ACHN (cell line): ENCODE results near the gene NECTIN1.

Experiments used
- DNase-seq: peaks from one replicate; pipeline ENCODE4 v3.0.0-alpha.2; 2015
- in situ Hi-C: cut with HindIII; loops from 2 replicates; pipeline ENCODE4 v1.10.0; 2017; ENCODE audit warnings: low sequenced_read_pairs, low pct_ligation_motif_present, low pct_unique_long_range_greater_than_20kb

Gene NECTIN1

GRCh38 chr11:119638851-119639250 lies 90.1 kb downstream of the NECTIN1 start:
- no peak for DNase-seq
- in situ Hi-C loops = no loop called here

DNA sequence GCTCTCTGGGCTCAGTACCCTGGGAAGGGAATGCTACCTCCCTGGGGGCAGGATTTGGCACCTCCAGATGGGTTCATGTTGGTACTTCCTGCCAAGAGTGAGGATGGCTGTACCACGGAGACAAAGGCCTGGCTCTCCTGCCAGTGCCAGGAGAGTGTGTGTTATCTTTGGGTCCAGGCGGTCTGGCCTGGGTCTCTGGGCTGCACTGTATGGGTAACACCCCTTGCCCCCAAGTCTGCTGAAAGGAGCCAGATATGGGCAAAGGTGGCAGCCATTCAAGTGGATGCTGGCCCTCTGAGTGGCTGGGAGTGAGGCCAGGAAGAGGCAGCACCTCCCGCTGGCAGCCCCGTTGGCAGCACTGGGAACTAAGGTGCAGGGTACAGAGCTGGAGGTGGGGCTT lies 91.5 kb downstream of the NECTIN1 start:
- in situ Hi-C loops = no loop called here
- no peak for DNase-seq

DNA sequence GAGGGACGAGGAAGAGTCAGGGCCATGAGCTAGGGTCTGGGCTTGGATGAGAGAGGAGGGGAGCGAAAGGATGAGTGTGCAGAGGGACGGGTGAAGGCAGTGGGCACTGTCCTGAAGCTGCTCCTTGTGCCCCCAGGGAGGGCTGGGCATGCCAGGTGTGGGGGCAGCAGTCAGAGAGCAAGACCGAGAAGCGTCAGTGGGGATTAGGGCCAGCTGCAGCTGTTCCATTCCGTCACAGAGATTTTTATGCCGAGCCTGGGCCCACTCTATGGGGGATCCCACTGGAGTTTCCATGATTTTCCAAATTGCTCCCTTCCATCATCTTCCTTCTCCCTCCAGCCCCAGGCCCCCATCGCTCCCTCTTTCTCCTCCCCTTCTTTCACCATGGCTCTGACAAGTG lies 93.2 kb downstream of the NECTIN1 start:
- no peak for DNase-seq
- in situ Hi-C loops = no loop called here

DNA sequence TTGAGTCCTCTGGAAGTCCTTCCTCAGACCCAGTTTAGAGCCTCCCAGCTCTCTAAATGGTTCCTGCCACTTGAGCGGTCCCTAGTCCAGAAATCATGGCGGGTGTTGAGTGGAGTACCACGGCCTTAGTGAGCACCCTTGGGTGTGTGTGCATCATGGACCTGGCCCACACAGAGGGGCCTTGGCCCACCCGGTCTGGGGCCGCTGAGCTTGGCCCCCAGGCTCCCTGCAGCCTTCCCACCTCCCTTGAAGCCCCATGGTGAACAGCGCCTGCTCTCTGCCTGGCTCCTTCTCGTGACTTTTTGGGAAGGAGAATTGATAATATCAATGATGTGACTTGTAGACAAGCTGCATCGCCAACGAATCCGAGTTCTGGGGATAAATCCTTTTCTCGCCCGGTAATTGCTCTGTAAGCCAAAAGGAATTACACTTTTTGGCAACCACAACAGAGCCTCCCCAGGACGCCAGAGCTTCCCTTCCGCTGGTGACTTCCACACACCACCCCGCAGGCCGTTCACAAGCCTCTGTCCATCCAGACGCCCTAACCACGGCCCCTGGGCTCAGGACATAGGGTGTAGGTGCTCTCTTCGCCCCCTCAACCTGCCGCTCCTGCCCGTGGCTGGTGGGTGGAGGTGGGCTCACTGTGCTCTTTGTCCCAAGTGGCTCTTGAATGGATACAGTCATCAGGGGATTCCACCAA lies 93.8 kb downstream of the NECTIN1 start:
- DNase-seq = no peak

GRCh38 chr11:119634301-119634700 lies 94.7 kb downstream of the NECTIN1 start:
- DNase-seq = no peak
- in situ Hi-C loops = no loop called here

More for the DNA sequence above, 93.8 kb downstream of the NECTIN1 start:
- in situ Hi-C loops = no loop called here

GRCh38 chr11:119629834-119630624 lies 99.0 kb downstream of the NECTIN1 start:
- in situ Hi-C loops = no loop called here
- DNase-seq = no peak

DNA sequence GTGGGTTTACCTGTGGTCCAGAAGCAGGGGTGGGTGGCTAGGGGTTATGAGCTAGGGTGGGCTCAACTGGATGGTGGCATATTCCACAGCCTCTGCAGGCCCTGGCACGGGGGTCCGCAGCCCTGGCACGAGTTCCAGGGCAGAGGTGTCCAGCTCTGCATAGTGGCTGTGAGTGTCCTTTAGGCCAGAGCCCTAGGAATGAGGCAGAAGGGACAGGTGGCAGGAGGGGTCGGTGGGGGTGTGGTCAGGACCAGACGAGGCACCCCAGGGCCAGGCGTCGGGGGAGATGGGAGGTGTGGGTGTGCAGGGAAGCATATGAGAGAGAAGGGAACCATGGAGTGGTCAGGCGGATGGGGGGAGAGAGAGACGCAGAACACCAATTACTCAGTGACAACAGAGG lies 99.9 kb downstream of the NECTIN1 start:
- DNase-seq = no peak
- in situ Hi-C loops = no loop called here

DNA sequence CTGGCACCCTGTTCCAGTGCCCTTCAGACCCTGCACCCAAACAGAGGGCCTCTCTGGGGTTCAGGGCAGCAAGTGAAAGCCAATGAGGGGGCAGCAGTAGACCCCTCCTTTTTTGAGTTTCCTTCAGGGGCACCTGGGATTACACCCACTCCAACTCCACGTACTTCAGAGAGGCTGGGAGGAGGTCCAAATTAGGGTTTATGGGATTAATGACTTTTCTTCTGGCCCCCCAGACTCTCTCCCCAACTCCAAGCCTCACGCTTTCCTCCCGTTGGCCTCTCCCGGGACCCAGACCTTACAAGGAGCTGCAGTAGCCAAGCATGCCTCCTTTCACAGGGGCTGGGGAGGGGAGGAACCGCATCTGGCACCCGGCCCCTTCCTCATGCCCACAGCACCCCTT lies 101.7 kb downstream of the NECTIN1 start:
- no peak for DNase-seq
- in situ Hi-C loops = no loop called here

- no peak for DNase-seq
- in situ Hi-C loops = no loop called here
These were observed 102.1 kb downstream of the NECTIN1 start for GRCh38 chr11:119626871-119627270.

DNA sequence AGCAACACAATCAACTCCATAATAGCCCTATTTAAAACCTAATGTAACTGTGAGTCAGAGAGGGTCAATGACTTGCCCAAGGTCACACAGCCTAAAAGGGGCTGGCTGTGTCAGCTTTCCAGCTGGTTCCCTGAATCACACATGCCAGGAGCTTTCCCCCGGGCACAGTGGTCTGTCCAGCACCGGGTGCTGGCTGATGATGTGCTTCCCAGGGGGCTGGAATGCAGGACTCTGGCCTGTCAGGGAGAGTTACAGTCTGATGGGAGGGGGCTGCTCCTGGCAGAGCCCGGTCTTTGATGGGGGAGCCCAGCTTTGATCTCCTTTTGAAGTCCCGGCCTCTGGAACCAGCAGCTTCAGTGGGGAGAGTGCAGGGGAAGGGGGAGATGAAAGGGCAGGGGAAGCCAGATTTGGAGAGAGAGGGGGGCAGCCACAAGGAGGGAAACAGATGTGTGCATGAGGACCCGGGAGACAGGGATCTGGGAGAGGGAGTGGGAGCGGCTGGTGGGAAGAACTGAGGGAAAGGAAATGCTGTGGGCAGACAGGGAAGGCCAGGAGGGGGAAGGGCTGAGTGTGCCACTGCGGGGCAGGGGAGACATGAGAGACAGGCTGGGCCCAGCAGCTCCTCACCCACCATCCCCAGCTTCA lies 102.7 kb downstream of the NECTIN1 start:
- in situ Hi-C loops = no loop called here
- no peak for DNase-seq

GRCh38 chr11:119625206-119625978 lies 103.6 kb downstream of the NECTIN1 start:
- in situ Hi-C loops = no loop called here
- no peak for DNase-seq

- DNase-seq = no peak
- in situ Hi-C loops = no loop called here
These were observed 104.4 kb downstream of the NECTIN1 start for GRCh38 chr11:119624629-119625028.

DNA sequence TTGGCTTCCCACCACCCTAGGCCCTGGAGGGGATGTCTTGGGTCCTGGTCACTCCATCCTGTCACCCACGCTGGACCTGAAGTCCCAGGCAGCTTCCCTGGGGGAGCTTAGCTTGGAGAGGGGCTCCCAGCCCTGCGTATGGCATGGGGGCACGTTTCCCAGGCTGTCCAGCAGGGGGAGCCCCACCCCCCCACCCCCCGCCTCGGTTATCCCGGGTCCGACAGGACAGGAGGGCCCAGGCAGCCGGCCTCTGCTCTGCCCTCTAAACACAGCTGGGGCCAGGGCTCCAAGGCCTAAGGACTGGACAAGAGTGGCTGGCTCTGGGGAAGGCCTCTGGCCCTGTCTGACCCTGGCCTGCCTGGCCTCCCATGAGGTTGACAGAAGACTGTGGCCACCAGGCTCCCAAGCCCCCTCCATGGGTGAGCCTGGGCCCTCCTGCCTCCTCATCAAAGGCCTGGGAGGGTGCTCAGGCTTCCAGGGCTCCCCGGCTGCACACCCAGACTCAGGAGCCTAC lies 104.8 kb downstream of the NECTIN1 start:
- in situ Hi-C loops = no loop called here
- DNase-seq = peak; percentile 3

DNA sequence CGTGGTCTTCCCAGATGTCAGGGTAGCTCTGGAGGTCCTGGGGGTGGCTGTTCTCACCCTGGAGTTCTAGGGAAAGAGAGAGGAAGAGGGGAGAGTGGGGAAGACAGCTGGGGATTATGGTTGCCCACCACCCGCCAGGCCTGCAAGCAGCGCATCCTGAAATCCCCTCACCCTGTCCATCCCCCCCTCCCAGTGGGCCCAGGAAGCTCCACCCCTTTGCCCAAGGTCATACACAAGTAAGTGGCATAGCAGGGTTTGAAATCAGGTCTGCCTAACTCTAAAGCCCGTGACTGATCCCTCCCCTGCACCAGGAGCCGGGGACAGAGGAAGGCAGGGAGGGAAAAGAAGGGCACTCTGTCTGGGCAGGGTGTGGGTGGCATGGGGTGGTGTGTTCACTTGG lies 105.3 kb downstream of the NECTIN1 start:
- in situ Hi-C loops = no loop called here

GRCh38 chr11:119622454-119623143 lies 106.4 kb downstream of the NECTIN1 start:
- in situ Hi-C loops = no loop called here
- no peak for DNase-seq

More for the DNA sequence above, 105.3 kb downstream of the NECTIN1 start:
- DNase-seq = no peak

GRCh38 chr11:119619665-119620064 lies 109.3 kb downstream of the NECTIN1 start:
- in situ Hi-C loops = no loop called here
- no peak for DNase-seq

GRCh38 chr11:119618208-119618909 lies 110.6 kb downstream of the NECTIN1 start:
- in situ Hi-C loops = no loop called here
- no peak for DNase-seq

- DNase-seq = no peak
- in situ Hi-C loops = no loop called here
These were observed 111.7 kb downstream of the NECTIN1 start for GRCh38 chr11:119617340-119617713.
